GM12878 (cell line): ENCODE measurements around the gene BCOR. TPM values are rescaled to one million over a fixed set of nuclear protein-coding genes. Genes with fewer than 3 reads are reported as not detected.

Source experiments
- ATAC-seq: fragments of 200-7000 bp; cut with Tn5 transposase; 3 replicates; pipeline ENCODE4 v1.9.1; 2020; ENCODE audit warnings: mild to moderate bottlenecking, moderate library complexity
- BruUV-seq: library from RNA; stranded (reverse); fragments of 400-500 nt; replicated peaks from 2 replicates; lab custom pipeline; 2021; lab: Mats Ljungman, UMichigan
- CTCF ChIA-PET: fragments of 300-600 bp; sonication (Branson Sonifier 250); formaldehyde crosslinking; extraction: SDS; loops from one replicate; lab custom pipeline; 2021; ENCODE audit warnings: inconsistent platforms; lab: Yijun Ruan, JAX
- POLR2A ChIA-PET: fragments of 350-600 bp; formaldehyde crosslinking; extraction: SDS; loops from one replicate; lab custom pipeline; 2021; ENCODE audit warnings: inconsistent platforms; lab: Charles Lee
- RAD21 ChIA-PET: fragments of 300-600 bp; sonication (Branson Sonifier 250); formaldehyde crosslinking; loops from one replicate; lab custom pipeline; 2023; ENCODE audit warnings: antibody characterized with exemption; ENCODE audit not compliant: unreplicated experiment; lab: Charles Lee
- SMC1A ChIA-PET: fragments of 300-600 bp; sonication (Branson Sonifier 250); formaldehyde crosslinking; loops from one replicate; lab custom pipeline; 2023; ENCODE audit not compliant: unreplicated experiment, uncharacterized antibody; lab: Charles Lee
- DNase-seq: peaks from one replicate; pipeline ENCODE4 v3.0.0-alpha.2; 2011; ENCODE audit warnings: low read depth, low spot score
- FAIRE-seq: peaks from 3 replicates; lab custom pipeline; 2011; peaks lifted over from hg19 to GRCh38; lab: Jason Lieb, UNC
- H2AFZ ChIP-seq: 2 replicates; pipeline ENCODE4 v1.6.0; 2011; ENCODE audit warnings: low read depth, low read length, control low read depth; ENCODE audit not compliant: control insufficient read depth
- H3K27ac ChIP-seq: 2 replicates; pipeline ENCODE4 v1.5.1; 2011; ENCODE audit warnings: control low read depth; ENCODE audit not compliant: control insufficient read depth, insufficient read depth
- H3K27me3 ChIP-seq, 2 experiments: replicated peaks in 1 of 2; 2 replicates each; pipeline versions ENCODE4 v1.6.0 to v1.6.1; 2011; ENCODE audit warnings: low read length in 1 of 2; ENCODE audit not compliant: control insufficient read depth in 2 of 2, insufficient read depth in 2 of 2
- H3K36me3 ChIP-seq, 2 experiments: 2 replicates each; pipeline ENCODE4 v1.5.1; 2011; ENCODE audit warnings: low read length in 1 of 2; ENCODE audit not compliant: control insufficient read depth in 2 of 2, insufficient read depth in 2 of 2
- H3K4me1 ChIP-seq: 2 replicates; pipeline ENCODE4 v1.6.1; 2011; ENCODE audit warnings: mild to moderate bottlenecking, low read length, moderate library complexity, mixed read lengths; ENCODE audit not compliant: control insufficient read depth, insufficient read depth
- H3K4me2 ChIP-seq: 2 replicates; pipeline ENCODE4 v1.6.0; 2011; ENCODE audit warnings: control low read depth; ENCODE audit not compliant: control insufficient read depth, insufficient read depth
- H3K4me3 ChIP-seq: fragments of 200-600 bp; sonication (generic); 2 replicates; pipeline ENCODE4 v1.5.1; 2016
- H3K79me2 ChIP-seq: 2 replicates; pipeline ENCODE4 v1.6.0; 2011; ENCODE audit warnings: low read length; ENCODE audit not compliant: control insufficient read depth, insufficient read depth
- H3K9ac ChIP-seq: 2 replicates; pipeline ENCODE4 v1.8.0; 2011; ENCODE audit warnings: low read length, control low read depth, mixed read lengths; ENCODE audit not compliant: control insufficient read depth, insufficient read depth
- H3K9me3 ChIP-seq: replicated peaks from 3 replicates; pipeline ENCODE4 v1.5.1; 2011; ENCODE audit warnings: mild to moderate bottlenecking, low read length; ENCODE audit not compliant: control insufficient read depth, insufficient read depth
- H4K20me1 ChIP-seq: 2 replicates; pipeline ENCODE4 v1.6.0; 2011; ENCODE audit not compliant: control insufficient read depth, insufficient read depth
- BRCA1 ChIP-seq: IDR thresholded peaks from 2 replicates; pipeline ENCODE4 v1.6.1; 2011; ENCODE audit warnings: low read depth, low read length, improper control_type of control experiment
- CHD1 ChIP-seq: IDR thresholded peaks from 2 replicates; pipeline ENCODE4 v1.6.1; 2012; ENCODE audit warnings: low read depth, low read length, improper control_type of control experiment
- CREM ChIP-seq: IDR thresholded peaks from 2 replicates; pipeline ENCODE4 v1.6.1; 2014; ENCODE audit warnings: antibody characterized with exemption, low read depth
- FOS ChIP-seq: IDR thresholded peaks from 3 replicates; pipeline ENCODE4 v1.6.1; 2011; ENCODE audit warnings: borderline replicate concordance; ENCODE audit not compliant: insufficient read length; ENCODE audit errors: extremely low read depth
- HDAC2 ChIP-seq: fragments of 200-600 bp; sonication (generic); IDR thresholded peaks from 2 replicates; pipeline ENCODE4 v1.6.1; 2017
- HDGF ChIP-seq: fragments of 450-650 bp; IDR thresholded peaks from 2 replicates; pipeline ENCODE4 v1.6.1; 2016; ENCODE audit warnings: antibody characterized with exemption
- KAT2A ChIP-seq: conservative IDR thresholded peaks from 2 replicates; pipeline ENCODE4 v1.6.1; 2011; ENCODE audit warnings: low read depth, low read length; ENCODE audit not compliant: control insufficient read depth
- NBN ChIP-seq: fragments of 450-650 bp; IDR thresholded peaks from 2 replicates; pipeline ENCODE4 v1.6.1; 2016
- NRF1 ChIP-seq: conservative IDR thresholded peaks from 2 replicates; pipeline ENCODE4 v1.6.1; 2011; ENCODE audit warnings: mild to moderate bottlenecking, low read depth, low read length, improper control_type of control experiment
- RAD21 ChIP-seq: IDR thresholded peaks from 2 replicates; pipeline ENCODE4 v1.6.1; 2011; ENCODE audit warnings: mild to moderate bottlenecking, low read depth, low read length, moderate library complexity; ENCODE audit not compliant: insufficient read depth
- SMARCA5 ChIP-seq: fragments of 450-650 bp; IDR thresholded peaks from 2 replicates; pipeline ENCODE4 v1.6.1; 2017; ENCODE audit warnings: mild to moderate bottlenecking
- ZNF207 ChIP-seq: fragments of 450-650 bp; IDR thresholded peaks from 2 replicates; pipeline ENCODE4 v1.6.1; 2014; ENCODE audit warnings: antibody characterized with exemption, mild to moderate bottlenecking, borderline replicate concordance
- ZNF384 ChIP-seq: IDR thresholded peaks from 2 replicates; pipeline ENCODE4 v1.6.1; 2012; ENCODE audit warnings: low read depth, mild to moderate bottlenecking, low read length, improper control_type of control experiment, borderline replicate concordance
- ZNF622 ChIP-seq: fragments of 450-650 bp; IDR thresholded peaks from 2 replicates; pipeline ENCODE4 v1.6.1; 2017; ENCODE audit warnings: mild to moderate bottlenecking, inconsistent platforms
- WGBS: methylation state at CpG from one replicate; pipeline ENCODE4 v1.1.6; 2016; ENCODE audit warnings: low lambda C conversion rate; ENCODE audit not compliant: insufficient replicate concordance, insufficient coverage; ENCODE audit errors: missing lambda C conversion rate; 5-methylcytosine and 5-hydroxymethylcytosine counted together
- in situ Hi-C: fragments of 300-500 bp; cut with MboI; formaldehyde crosslinking; loops from 9 replicates; pipeline ENCODE4 v1.14.3; 2018; ENCODE audit warnings: mixed read lengths
- intact Hi-C: fragments of 100-400 bp; cut with micrococcal nuclease; formaldehyde crosslinking; loops from one replicate; pipeline ENCODE4 v1.14.2; 2022; ENCODE audit not compliant: unreplicated experiment
- polyA plus RNA-seq, 11 experiments: library from polyadenylated mRNA; depleted of rRNA in 4 of 11; unstranded in 6 of 11; stranded (reverse) in 5 of 11; fragments of >200 nt; fragmentation: Nextera tagmentation in 4 of 11; fragmentation: Illumina TruSeq in 1 of 11; extraction: Ambion mirVana in 4 of 11; extraction: Trizol in 1 of 11; gene quantifications; 1 replicate in 1 of 11; 2 replicates in 10 of 11; pipeline versions ENCODE4 v1.2.1 to v1.2.3, GENCODE V29; 2011 to 2016; ENCODE audit warnings: inconsistent platforms in 2 of 11, missing spikeins in 2 of 11, low read depth in 1 of 11
- total RNA-seq, 4 experiments: library from RNA; depleted of rRNA in 3 of 4; stranded (reverse); fragments of >200 nt in 3 of 4; fragmentation: Illumina TruSeq in 1 of 4; extraction: Trizol in 1 of 4; gene quantifications; 2 replicates each; pipeline versions ENCODE4 v1.2.1 to v1.2.3, GENCODE V29; 2013 to 2021
- TF ChIP-seq, protein P1 (sequence below): fragments of 450-650 bp; IDR thresholded peaks from 2 replicates; pipeline ENCODE4 v1.6.1; 2016; ENCODE audit warnings: mild to moderate bottlenecking
- TF ChIP-seq, protein P2 (sequence below): IDR thresholded peaks from 2 replicates; pipeline ENCODE4 v1.6.1; 2012; ENCODE audit warnings: low read length, inconsistent platforms
- TF ChIP-seq, protein P3 (sequence below): fragments of 450-650 bp; IDR thresholded peaks from 2 replicates; pipeline ENCODE4 v1.6.1; 2017; ENCODE audit warnings: borderline replicate concordance

BCOR gene
- total and polyA plus RNA-seq, 10 of the 15 experiments (the other 5 are each of a cell fraction or from before 2014, with no cell fraction given): 5.1 to 16.4 (median 10.1) TPM

DNA sequence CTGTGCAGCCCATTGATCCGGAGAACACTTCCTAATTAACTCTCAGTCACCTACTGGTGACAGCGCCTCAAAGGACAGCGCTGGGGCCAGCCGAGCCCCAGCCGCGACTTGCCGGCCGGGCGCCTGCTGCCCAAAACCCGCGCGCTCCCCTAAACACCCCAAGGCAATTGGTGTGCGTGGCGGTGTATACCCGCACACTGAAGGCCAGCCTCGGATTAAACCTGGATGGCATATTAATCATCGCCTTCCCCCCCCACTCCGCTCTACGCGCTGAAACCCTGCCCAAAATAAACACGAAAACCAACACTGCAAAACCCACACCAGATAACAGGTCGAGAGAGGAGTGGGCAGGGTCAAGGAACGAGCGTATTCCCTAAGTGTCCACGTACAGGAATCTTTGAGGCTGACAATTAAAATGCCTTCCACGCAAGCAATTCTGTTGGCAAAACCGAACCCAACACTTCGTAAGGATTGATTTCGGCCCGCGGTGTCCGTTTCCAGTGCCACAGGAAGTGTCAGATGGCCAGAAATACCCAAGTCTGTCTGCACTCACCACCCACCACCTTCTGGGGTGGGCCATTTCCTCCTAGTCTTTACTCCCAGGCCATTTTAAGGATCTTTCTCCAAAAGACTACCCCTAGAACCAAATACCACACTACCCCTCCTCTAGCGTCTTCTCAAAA is 2.7 kb downstream of the BCOR start:
- peak overlapping the region; percentile 72 for H3K4me3 ChIP-seq

More for the DNA sequence above, 2.7 kb downstream of the BCOR start:
- peak overlapping the region; percentile 66 for H3K4me2 ChIP-seq
- H3K36me3 ChIP-seq: no peaks in the 10 kb centered on the region
- 34% methylated on average over 32 of the region's 33 CpGs for WGBS
- ATAC-seq (peak; percentile 5; the same call in 2 of the 3 replicates), DNase-seq (no peak), FAIRE-seq (no peak)
- peaks cover under 1% of the 10 kb centered on the region; the same call in 1 of the 2 replicates for H3K4me1 ChIP-seq
- in situ Hi-C loops (no loop called here), intact Hi-C loops (loop anchor here (5.0 to 10.0 kb wide), 4 partner anchors 83 to 380 kb away; no protein-coding TSS in a partner anchor)
- no peaks in the 10 kb centered on the region; the same call in 2 of the 3 replicates for H3K9me3 ChIP-seq
- CTCF ChIA-PET: interaction anchor here (0.7 kb wide), 1 partner anchor 172 kb away, joined by 3 read pairs; no protein-coding TSS in a partner anchor
- POLR2A ChIA-PET: no interaction called here
- H3K27me3 ChIP-seq: no peaks in the 10 kb centered on the region
- BruUV-seq: no TSS peak
- H4K20me1 ChIP-seq: no peaks in the 10 kb centered on the region; the same call in 1 of the 2 replicates
- H3K27ac ChIP-seq: no peak overlapping the region
- no peak for TF ChIP-seq NBN
- no peak for TF ChIP-seq NRF1
- no peak for TF ChIP-seq ZNF622
- TF ChIP-seq, protein P1, sequence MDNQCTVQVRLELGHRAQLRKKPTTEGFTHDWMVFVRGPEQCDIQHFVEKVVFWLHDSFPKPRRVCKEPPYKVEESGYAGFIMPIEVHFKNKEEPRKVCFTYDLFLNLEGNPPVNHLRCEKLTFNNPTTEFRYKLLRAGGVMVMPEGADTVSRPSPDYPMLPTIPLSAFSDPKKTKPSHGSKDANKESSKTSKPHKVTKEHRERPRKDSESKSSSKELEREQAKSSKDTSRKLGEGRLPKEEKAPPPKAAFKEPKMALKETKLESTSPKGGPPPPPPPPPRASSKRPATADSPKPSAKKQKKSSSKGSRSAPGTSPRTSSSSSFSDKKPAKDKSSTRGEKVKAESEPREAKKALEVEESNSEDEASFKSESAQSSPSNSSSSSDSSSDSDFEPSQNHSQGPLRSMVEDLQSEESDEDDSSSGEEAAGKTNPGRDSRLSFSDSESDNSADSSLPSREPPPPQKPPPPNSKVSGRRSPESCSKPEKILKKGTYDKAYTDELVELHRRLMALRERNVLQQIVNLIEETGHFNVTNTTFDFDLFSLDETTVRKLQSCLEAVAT: no peak
- TF ChIP-seq BRCA1: no peak
- no peak for TF ChIP-seq FOS
- no peak for TF ChIP-seq CHD1
- no peak for TF ChIP-seq KAT2A
- no peak for TF ChIP-seq ZNF207
- TF ChIP-seq, protein P2, sequence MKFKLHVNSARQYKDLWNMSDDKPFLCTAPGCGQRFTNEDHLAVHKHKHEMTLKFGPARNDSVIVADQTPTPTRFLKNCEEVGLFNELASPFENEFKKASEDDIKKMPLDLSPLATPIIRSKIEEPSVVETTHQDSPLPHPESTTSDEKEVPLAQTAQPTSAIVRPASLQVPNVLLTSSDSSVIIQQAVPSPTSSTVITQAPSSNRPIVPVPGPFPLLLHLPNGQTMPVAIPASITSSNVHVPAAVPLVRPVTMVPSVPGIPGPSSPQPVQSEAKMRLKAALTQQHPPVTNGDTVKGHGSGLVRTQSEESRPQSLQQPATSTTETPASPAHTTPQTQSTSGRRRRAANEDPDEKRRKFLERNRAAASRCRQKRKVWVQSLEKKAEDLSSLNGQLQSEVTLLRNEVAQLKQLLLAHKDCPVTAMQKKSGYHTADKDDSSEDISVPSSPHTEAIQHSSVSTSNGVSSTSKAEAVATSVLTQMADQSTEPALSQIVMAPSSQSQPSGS: no peak
- no peak for TF ChIP-seq ZNF384
- TF ChIP-seq HDGF: no peak
- no peak for TF ChIP-seq CREM
- TF ChIP-seq, protein P3, sequence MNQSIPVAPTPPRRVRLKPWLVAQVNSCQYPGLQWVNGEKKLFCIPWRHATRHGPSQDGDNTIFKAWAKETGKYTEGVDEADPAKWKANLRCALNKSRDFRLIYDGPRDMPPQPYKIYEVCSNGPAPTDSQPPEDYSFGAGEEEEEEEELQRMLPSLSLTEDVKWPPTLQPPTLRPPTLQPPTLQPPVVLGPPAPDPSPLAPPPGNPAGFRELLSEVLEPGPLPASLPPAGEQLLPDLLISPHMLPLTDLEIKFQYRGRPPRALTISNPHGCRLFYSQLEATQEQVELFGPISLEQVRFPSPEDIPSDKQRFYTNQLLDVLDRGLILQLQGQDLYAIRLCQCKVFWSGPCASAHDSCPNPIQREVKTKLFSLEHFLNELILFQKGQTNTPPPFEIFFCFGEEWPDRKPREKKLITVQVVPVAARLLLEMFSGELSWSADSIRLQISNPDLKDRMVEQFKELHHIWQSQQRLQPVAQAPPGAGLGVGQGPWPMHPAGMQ: no peak
- TF ChIP-seq SMARCA5: no peak
- TF ChIP-seq HDAC2: no peak
- no peak for TF ChIP-seq RAD21
- peaks cover 31% of the 10 kb centered on the region for H3K79me2 ChIP-seq
- peak overlapping the region; percentile 55 for H3K9ac ChIP-seq
- no peak overlapping the region for H2AFZ ChIP-seq
- RAD21 ChIA-PET: interaction anchor here (0.8 to 1.4 kb wide), 2 partner anchors 239 to 279 kb away, joined by 3 to 4 read pairs; no protein-coding TSS in a partner anchor
- SMC1A ChIA-PET: no interaction called here
